ENCODE measurements around the gene IQCE. TPM values are rescaled to one million over a fixed set of nuclear protein-coding genes. Genes with fewer than 3 reads are reported as not detected.

Gene IQCE
- total RNA-seq, 1 experiment from 2014 or later: 16.7 TPM

- H3K4me3 Mint-ChIP-seq (ENCODE audit: unreplicated experiment): no peak overlapping the region
- no peak for TF ChIP-seq CTCF (IDR thresholded peaks at IDR 0.05; ENCODE audit: unreplicated experiment)
- POLR2A ChIA-PET: interaction anchor here (0.7 kb wide), 1 partner anchor 16 kb away, joined by 3 read pairs; no protein-coding TSS in a partner anchor
- BruUV-seq (replicated peaks): no TSS peak
- no peaks in the 10 kb centered on the region for H3K4me1 Mint-ChIP-seq (ENCODE audit: insufficient read depth, unreplicated experiment)
- no peaks in the 10 kb centered on the region for H3K27me3 Mint-ChIP-seq (ENCODE audit: insufficient read depth, unreplicated experiment)
- H3K9me3 Mint-ChIP-seq (ENCODE audit: unreplicated experiment): no peaks in the 10 kb centered on the region
- H3K36me3 Mint-ChIP-seq (ENCODE audit: insufficient read depth, unreplicated experiment): peaks cover 81% of the 10 kb centered on the region
- CTCF ChIA-PET: interaction anchor here (0.7 kb wide), 2 partner anchors 10 to 75 kb away, joined by 3 to 4 read pairs; no protein-coding TSS in a partner anchor
- DNase-seq (ENCODE audit: unreplicated experiment): no peak
- intact Hi-C loops (cut with micrococcal nuclease): no loop called here
- no peak overlapping the region for H3K27ac Mint-ChIP-seq (ENCODE audit: low read depth, unreplicated experiment)
These were observed 15.6 kb upstream of the IQCE start for GRCh38 chr7:2542916-2543871.

GRCh38 chr7:2544541-2545188 lies 14.1 kb upstream of the IQCE start:
- Mint-ChIP-seq H3K9me3 (ENCODE audit: unreplicated experiment) (no peaks in the 10 kb centered on the region), H3K36me3 (ENCODE audit: insufficient read depth, unreplicated experiment) (peaks cover 85% of the 10 kb centered on the region), H3K4me3 (ENCODE audit: unreplicated experiment) (no peak overlapping the region), H3K4me1 (ENCODE audit: insufficient read depth, unreplicated experiment) (no peaks in the 10 kb centered on the region), H3K27me3 (ENCODE audit: insufficient read depth, unreplicated experiment) (no peaks in the 10 kb centered on the region), H3K27ac (ENCODE audit: low read depth, unreplicated experiment) (no peak overlapping the region)
- POLR2A ChIA-PET: interaction anchor here (0.6 kb wide), 1 partner anchor 992 kb away, joined by 3 read pairs; no protein-coding TSS in a partner anchor
- TF ChIP-seq CTCF (IDR thresholded peaks at IDR 0.05; ENCODE audit: unreplicated experiment): no peak
- intact Hi-C loops (cut with micrococcal nuclease): no loop called here
- CTCF ChIA-PET: no interaction called here
- DNase-seq (ENCODE audit: unreplicated experiment): no peak
- BruUV-seq (replicated peaks): no TSS peak

GRCh38 chr7:2545746-2546425 lies 12.9 kb upstream of the IQCE start:
- no peaks in the 10 kb centered on the region for H3K27me3 Mint-ChIP-seq (ENCODE audit: insufficient read depth, unreplicated experiment)
- ChIA-PET CTCF (interaction anchor here (0.7 kb wide), 2 partner anchors 10 to 76 kb away, joined by 3 to 4 read pairs; no protein-coding TSS in a partner anchor), POLR2A (interaction anchor here (0.7 kb wide), 2 partner anchors 210 to 420 kb away, joined by 3 to 4 read pairs; no protein-coding TSS in a partner anchor)
- DNase-seq (ENCODE audit: unreplicated experiment): no peak
- no peaks in the 10 kb centered on the region for H3K9me3 Mint-ChIP-seq (ENCODE audit: unreplicated experiment)
- H3K27ac Mint-ChIP-seq (ENCODE audit: low read depth, unreplicated experiment): no peak overlapping the region
- intact Hi-C loops (cut with micrococcal nuclease): no loop called here
- BruUV-seq (replicated peaks): no TSS peak
- no peak for TF ChIP-seq CTCF (IDR thresholded peaks at IDR 0.05; ENCODE audit: unreplicated experiment)
- H3K4me1 Mint-ChIP-seq (ENCODE audit: insufficient read depth, unreplicated experiment): no peaks in the 10 kb centered on the region
- no peak overlapping the region for H3K4me3 Mint-ChIP-seq (ENCODE audit: unreplicated experiment)
- peaks cover 82% of the 10 kb centered on the region for H3K36me3 Mint-ChIP-seq (ENCODE audit: insufficient read depth, unreplicated experiment)
